CD4-positive, alpha-beta T cell (primary cell): ENCODE measurements around the gene OR10P1. TPM values are rescaled to one million over a fixed set of nuclear protein-coding genes. Genes with fewer than 3 reads are reported as not detected.

Experiments used
- ATAC-seq: fragments of 200-7000 bp; cut with Tn5 transposase; one replicate; pipeline ENCODE4 v1.10.0; 2022; ENCODE audit warnings: mild to moderate bottlenecking; ENCODE audit not compliant: poor library complexity
- CTCF ChIA-PET: fragments of 350-600 bp; sonication (Branson Sonifier 250); formaldehyde crosslinking; loops from one replicate; lab custom pipeline; 2021; ENCODE audit warnings: antibody characterized with exemption, inconsistent platforms; lab: Charles Lee
- POLR2A ChIA-PET: fragments of 350-600 bp; sonication (Branson Sonifier 250); formaldehyde crosslinking; loops from one replicate; lab custom pipeline; 2021; ENCODE audit warnings: antibody characterized with exemption, inconsistent platforms; lab: Charles Lee
- DNase-seq, 14 experiments: peaks; one replicate each; pipeline ENCODE4 v3.0.0-alpha.2; 2013 to 2020; ENCODE audit warnings: mixed read lengths in 2 of 14
- H3K27ac ChIP-seq, 2 donors: one replicate each; pipeline versions ENCODE4 v1.5.1 to v1.7.0; 2013; ENCODE audit warnings: low read length in 2 of 2, low read depth in 1 of 2, mild to moderate bottlenecking in 1 of 2
- H3K27me3 ChIP-seq, 2 experiments: 1 replicate in 1 of 2; 2 replicates in 1 of 2; pipeline versions ENCODE4 v1.6.1 to v1.7.0; 2013; ENCODE audit warnings: low read length in 2 of 2, control low read depth in 1 of 2, mild to moderate bottlenecking in 1 of 2, moderate library complexity in 1 of 2; ENCODE audit not compliant: insufficient read depth in 2 of 2, control insufficient read depth in 1 of 2
- H3K36me3 ChIP-seq: one replicate; pipeline ENCODE4 v1.6.1; 2013; ENCODE audit warnings: low read length, control low read depth; ENCODE audit not compliant: insufficient read depth
- H3K4me1 ChIP-seq: one replicate; pipeline ENCODE4 v1.6.1; 2013; ENCODE audit warnings: low read length, control low read depth; ENCODE audit not compliant: insufficient read depth
- H3K4me3 ChIP-seq: one replicate; pipeline ENCODE4 v1.5.1; 2013; ENCODE audit warnings: mild to moderate bottlenecking, low read length, moderate library complexity
- H3K9me3 ChIP-seq, 2 experiments: 1 replicate in 1 of 2; 2 replicates in 1 of 2; pipeline versions ENCODE4 v1.6.1 to v1.7.0; 2013; ENCODE audit warnings: low read length in 2 of 2, mild to moderate bottlenecking in 2 of 2, control low read depth in 1 of 2, moderate library complexity in 1 of 2; ENCODE audit not compliant: control insufficient read depth in 1 of 2, insufficient read depth in 1 of 2
- H3K27ac Mint-ChIP-seq: one replicate; pipeline ENCODE4 v1.8.0; 2020; ENCODE audit warnings: mixed read lengths
- H3K27me3 Mint-ChIP-seq: one replicate; pipeline ENCODE4 v1.8.0; 2021; ENCODE audit warnings: mixed read lengths
- H3K36me3 Mint-ChIP-seq: one replicate; pipeline ENCODE4 v1.8.0; 2021; ENCODE audit warnings: low read depth, mixed read lengths
- H3K4me1 Mint-ChIP-seq: one replicate; pipeline ENCODE4 v1.8.0; 2021; ENCODE audit warnings: low read depth, mixed read lengths
- H3K4me3 Mint-ChIP-seq: one replicate; pipeline ENCODE4 v1.8.0; 2020; ENCODE audit warnings: mild to moderate bottlenecking, mixed read lengths
- H3K9me3 Mint-ChIP-seq: one replicate; pipeline ENCODE4 v1.8.0; 2020; ENCODE audit warnings: mixed read lengths
- intact Hi-C, 2 experiments: fragments of 100-400 bp; cut with DNase I in 1 of 2; cut with micrococcal nuclease in 1 of 2; formaldehyde crosslinking; loops; one replicate each; pipeline versions ENCODE4 v1.15.1 to v1.9.0; 2023 to 2025; cut with DNase I, micrococcal nuclease
- total RNA-seq, 174 experiments: library from RNA in 2 of 174; stranded (reverse) in 2 of 174; gene quantifications; one replicate each; pipeline ENCODE4 v1.2.3 and lab custom pipeline; 2021 to 2026
- TF ChIP-seq, protein P1 (sequence below): fragments of 200-600 bp; IDR thresholded peaks from one replicate; pipeline ENCODE4 v1.8.0; 2022; ENCODE audit warnings: antibody characterized with exemption, mild to moderate bottlenecking

The OR10P1 gene
- total RNA-seq, 2 experiments from 2014 or later: not detected

DNA sequence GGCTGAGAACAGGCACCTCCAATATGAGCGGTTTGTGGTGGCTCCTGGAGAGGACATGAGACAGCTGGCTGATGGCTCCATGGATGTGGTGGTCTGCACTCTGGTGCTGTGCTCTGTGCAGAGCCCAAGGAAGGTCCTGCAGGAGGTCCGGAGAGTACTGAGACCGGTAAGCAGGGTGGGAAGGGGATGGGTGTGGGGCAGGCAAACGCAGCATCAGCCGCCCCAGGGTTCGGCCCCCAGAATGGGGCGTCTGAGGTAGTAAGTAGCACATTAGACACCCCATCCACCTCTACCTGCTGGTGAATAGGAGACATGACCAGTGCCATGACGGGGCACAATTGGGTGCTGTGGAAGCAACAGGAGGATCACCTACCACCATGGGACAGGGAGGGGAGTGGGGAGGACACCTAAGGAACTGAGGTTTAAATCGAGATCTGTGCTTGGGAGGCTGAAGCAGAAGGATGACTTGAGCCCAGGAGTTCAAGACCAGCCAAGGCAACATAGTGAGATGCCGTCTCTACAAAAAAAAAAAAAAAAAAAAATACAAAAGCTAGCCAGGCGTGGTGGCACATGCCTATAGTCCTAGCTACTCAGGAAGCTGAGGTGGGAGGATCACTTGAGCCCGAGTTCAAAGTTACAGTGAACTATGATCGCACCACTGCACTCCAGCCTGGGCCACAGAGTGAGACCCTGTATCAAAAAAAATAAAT lies 45.5 kb downstream of the OR10P1 start:
- Mint-ChIP-seq H3K9me3 (no peaks in the 10 kb centered on the region), H3K27ac (no peak overlapping the region), H3K4me1 (peaks cover 17% of the 10 kb centered on the region), H3K27me3 (peaks cover 51% of the 10 kb centered on the region), H3K36me3 (no peaks in the 10 kb centered on the region), H3K4me3 (no peak overlapping the region)
- ATAC-seq (no peak), DNase-seq (no peak)
- Histone ChIP-seq H3K36me3 (no peaks in the 10 kb centered on the region), H3K4me3 (no peak overlapping the region), H3K9me3 (no peaks in the 10 kb centered on the region), H3K27ac (no peak overlapping the region), H3K27me3 (peaks cover 9 to 16% of the 10 kb centered on the region in 2 experiments), H3K4me1 (peaks cover 9% of the 10 kb centered on the region)
- CTCF ChIA-PET: no interaction called here
- intact Hi-C loops: no loop called here
- TF ChIP-seq, protein P1, sequence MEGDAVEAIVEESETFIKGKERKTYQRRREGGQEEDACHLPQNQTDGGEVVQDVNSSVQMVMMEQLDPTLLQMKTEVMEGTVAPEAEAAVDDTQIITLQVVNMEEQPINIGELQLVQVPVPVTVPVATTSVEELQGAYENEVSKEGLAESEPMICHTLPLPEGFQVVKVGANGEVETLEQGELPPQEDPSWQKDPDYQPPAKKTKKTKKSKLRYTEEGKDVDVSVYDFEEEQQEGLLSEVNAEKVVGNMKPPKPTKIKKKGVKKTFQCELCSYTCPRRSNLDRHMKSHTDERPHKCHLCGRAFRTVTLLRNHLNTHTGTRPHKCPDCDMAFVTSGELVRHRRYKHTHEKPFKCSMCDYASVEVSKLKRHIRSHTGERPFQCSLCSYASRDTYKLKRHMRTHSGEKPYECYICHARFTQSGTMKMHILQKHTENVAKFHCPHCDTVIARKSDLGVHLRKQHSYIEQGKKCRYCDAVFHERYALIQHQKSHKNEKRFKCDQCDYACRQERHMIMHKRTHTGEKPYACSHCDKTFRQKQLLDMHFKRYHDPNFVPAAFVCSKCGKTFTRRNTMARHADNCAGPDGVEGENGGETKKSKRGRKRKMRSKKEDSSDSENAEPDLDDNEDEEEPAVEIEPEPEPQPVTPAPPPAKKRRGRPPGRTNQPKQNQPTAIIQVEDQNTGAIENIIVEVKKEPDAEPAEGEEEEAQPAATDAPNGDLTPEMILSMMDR: no peak
- POLR2A ChIA-PET: no interaction called here

DNA sequence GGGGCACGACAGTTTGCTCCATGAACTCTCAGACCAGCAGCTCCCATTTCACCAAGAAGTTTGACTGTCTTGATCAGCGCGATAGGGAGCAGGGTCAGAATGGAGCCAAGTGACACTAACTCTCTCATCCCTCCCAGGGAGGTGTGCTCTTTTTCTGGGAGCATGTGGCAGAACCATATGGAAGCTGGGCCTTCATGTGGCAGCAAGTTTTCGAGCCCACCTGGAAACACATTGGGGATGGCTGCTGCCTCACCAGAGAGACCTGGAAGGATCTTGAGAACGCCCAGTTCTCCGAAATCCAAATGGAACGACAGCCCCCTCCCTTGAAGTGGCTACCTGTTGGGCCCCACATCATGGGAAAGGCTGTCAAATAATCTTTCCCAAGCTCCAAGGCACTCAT lies 47.0 kb downstream of the OR10P1 start:
- peaks cover 15% of the 10 kb centered on the region for H3K4me1 ChIP-seq
- peaks cover 9 to 16% of the 10 kb centered on the region in 2 experiments for H3K27me3 ChIP-seq
- DNase-seq (no peak), ATAC-seq (no peak)
- peaks cover 17% of the 10 kb centered on the region for H3K4me1 Mint-ChIP-seq
- H3K36me3 ChIP-seq: no peaks in the 10 kb centered on the region
- peaks cover 50% of the 10 kb centered on the region for H3K27me3 Mint-ChIP-seq
- ChIA-PET POLR2A (no interaction called here), CTCF (no interaction called here)
- H3K4me3 ChIP-seq: no peak overlapping the region
- H3K27ac Mint-ChIP-seq: no peak overlapping the region
- TF ChIP-seq, protein P1: no peak
- no peak overlapping the region for H3K4me3 Mint-ChIP-seq
- no peaks in the 10 kb centered on the region for H3K36me3 Mint-ChIP-seq
- no peak overlapping the region for H3K27ac ChIP-seq
- H3K9me3 ChIP-seq: no peaks in the 10 kb centered on the region
- no peaks in the 10 kb centered on the region for H3K9me3 Mint-ChIP-seq
- intact Hi-C loops: no loop called here

DNA sequence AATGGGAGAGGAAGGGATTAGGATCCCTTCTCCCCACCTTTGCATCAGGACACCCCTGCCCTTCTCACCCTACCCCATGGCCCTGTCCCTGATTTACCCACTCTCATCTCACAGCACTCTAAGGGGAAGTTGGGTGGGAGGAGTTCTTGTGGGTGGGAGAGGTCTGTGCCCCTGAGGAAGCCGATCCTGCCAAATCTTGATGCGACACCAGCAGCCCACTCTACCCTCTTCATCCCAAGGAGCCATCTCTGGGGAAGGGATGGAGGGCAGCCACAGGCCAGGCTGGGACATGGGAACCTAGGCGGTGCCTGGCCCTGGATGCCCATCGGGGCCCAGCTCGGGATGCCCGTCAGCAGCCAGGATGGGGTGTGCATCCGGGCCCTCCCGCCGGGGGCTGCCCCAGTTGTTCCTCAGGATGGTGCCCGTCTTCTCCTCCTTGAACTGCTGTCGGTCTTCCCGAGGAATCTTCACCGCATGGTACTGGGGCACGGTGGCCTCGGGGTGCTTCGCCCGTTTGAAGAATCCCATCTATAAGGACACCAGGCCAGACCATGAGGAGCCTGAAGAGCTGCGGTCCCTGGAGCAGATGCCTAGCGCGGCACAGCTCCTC lies 48.2 kb downstream of the OR10P1 start:
- intact Hi-C loops: no loop called here
- Mint-ChIP-seq H3K36me3 (no peaks in the 10 kb centered on the region), H3K27me3 (peaks cover 38% of the 10 kb centered on the region), H3K4me3 (no peak overlapping the region), H3K9me3 (no peaks in the 10 kb centered on the region), H3K4me1 (peaks cover 17% of the 10 kb centered on the region), H3K27ac (no peak overlapping the region)
- Histone ChIP-seq H3K27me3 (peaks cover 9 to 10% of the 10 kb centered on the region in 2 experiments), H3K4me1 (peaks cover 15% of the 10 kb centered on the region), H3K36me3 (no peaks in the 10 kb centered on the region), H3K27ac (no peak overlapping the region), H3K9me3 (no peaks in the 10 kb centered on the region), H3K4me3 (no peak overlapping the region)
- CTCF ChIA-PET: no interaction called here
- POLR2A ChIA-PET: no interaction called here
- DNase-seq: no peak
- ATAC-seq: no peak
- TF ChIP-seq, protein P1: no peak
